Fibroblast of mammary gland (primary cell): Measurements from ENCODE around the gene SMC6.

Experiments
- DNase-seq: peaks from one replicate; pipeline ENCODE4 v3.0.0-alpha.2; 2010; ENCODE audit warnings: low read depth
- H3K4me3 ChIP-seq: 2 replicates; pipeline ENCODE4 v1.5.1; 2011; ENCODE audit warnings: low read depth, mild to moderate bottlenecking, low read length, moderate library complexity; ENCODE audit not compliant: control insufficient read depth
- CTCF ChIP-seq: conservative IDR thresholded peaks from 2 replicates; pipeline ENCODE4 v1.5.1; 2011; ENCODE audit warnings: low read depth, low read length, inconsistent platforms; ENCODE audit not compliant: control insufficient read depth, insufficient read depth

SMC6 gene

GRCh38 chr2:17620280-17620679, 133.3 kb downstream of the SMC6 start:
- no peak for TF ChIP-seq CTCF
- peak; percentile 34 for DNase-seq
- no peak overlapping the region for H3K4me3 ChIP-seq

- H3K4me3 ChIP-seq: no peak overlapping the region
- TF ChIP-seq CTCF: no peak
- no peak for DNase-seq
Observed at GRCh38 chr2:17617955-17618354, 135.7 kb downstream of the SMC6 start.

- H3K4me3 ChIP-seq: no peak overlapping the region
- no peak for DNase-seq
- no peak for TF ChIP-seq CTCF
Observed at GRCh38 chr2:17617516-17617915, 136.1 kb downstream of the SMC6 start.

- DNase-seq: no peak
- TF ChIP-seq CTCF: no peak
- H3K4me3 ChIP-seq: no peak overlapping the region
Observed at GRCh38 chr2:17616405-17616804, 137.2 kb downstream of the SMC6 start.

GRCh38 chr2:17615728-17616351, 137.8 kb downstream of the SMC6 start:
- H3K4me3 ChIP-seq: no peak overlapping the region
- no peak for TF ChIP-seq CTCF
- DNase-seq: peak; percentile 89

- no peak for TF ChIP-seq CTCF
- no peak for DNase-seq
- H3K4me3 ChIP-seq: no peak overlapping the region
Observed at GRCh38 chr2:17615147-17615546, 138.5 kb downstream of the SMC6 start.
